OCI-M2 (cell line): ENCODE results near the gene PHF1.
"Not testable (repeated sequence)": the region's sequence is repeated elsewhere in the genome, so short reads cannot be mapped to it uniquely, and the experiment has no call there.

Experiments used
- DNase-seq: peaks from one replicate; lab custom pipeline; 2025; ENCODE audit not compliant: unreplicated experiment; lab: John Stamatoyannopoulos, UW

PHF1 gene

DNA sequence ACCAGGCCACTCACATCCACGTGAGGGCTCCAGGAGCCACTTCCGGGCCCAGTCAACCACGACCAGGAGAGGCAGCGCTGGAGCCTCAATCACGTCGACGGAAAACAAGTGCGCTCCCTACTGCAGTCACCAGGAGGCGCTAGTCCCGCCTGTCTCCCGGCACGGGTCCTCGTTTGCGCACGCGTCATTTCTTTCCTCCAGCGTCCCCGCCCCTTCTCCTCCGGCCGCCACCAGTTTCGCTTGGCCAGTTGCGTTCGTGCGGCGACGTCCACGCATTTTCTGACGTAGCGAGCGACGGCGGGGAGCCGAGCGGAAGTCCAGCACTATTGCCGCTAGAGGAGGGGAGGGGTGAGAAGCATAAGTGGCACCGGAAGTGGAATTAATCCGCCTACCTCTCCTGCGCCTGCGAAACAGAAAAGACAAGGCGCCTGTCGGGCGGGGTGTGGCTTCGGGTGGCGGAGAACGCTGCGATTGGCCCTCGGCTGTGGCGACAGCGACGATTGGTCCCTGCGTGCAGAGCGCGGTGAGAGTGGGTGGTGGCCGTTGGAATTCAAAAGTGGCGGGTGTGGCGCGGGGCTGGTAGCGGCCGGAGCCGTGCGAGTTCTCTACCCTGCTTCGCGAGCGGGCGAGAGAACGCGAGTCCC is 19.4 kb upstream of the PHF1 start, which contains the start of gene KIFC1:
TSS of gene KIFC1 (plus strand) at position 546 of the 644 bp plus-strand sequence. CDS start 163 bp downstream, outside the sequence.
- DNase-seq = peak; percentile 98

GRCh38 chr6:33391922-33392594 is 18.8 kb upstream of the PHF1 start:
- DNase-seq = no peak

GRCh38 chr6:33392595-33392948 is 18.2 kb upstream of the PHF1 start:
- DNase-seq = no peak

- no peak for DNase-seq
These were observed 17.8 kb upstream of the PHF1 start for GRCh38 chr6:33392979-33393378.

DNA sequence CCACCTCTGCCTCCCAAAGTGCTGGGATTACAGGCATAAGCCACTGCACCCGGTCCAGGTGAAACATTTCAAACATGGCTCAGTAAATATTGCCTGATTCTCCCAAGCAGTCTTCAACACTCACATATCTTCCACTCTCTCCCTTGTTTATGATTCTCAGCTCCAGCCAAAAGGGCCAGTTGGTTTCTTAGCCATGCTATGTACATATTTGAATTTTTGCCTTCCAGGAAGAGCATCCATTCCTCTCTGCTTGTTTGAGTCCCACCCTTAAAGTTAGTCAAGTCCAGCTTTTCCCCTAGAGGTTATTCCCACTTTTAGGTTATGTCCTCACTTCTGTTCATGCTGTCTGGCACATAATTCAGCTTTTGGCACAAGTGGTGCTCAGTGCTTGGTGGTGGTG is 13.3 kb upstream of the PHF1 start:
- no peak for DNase-seq

GRCh38 chr6:33398601-33399000 is 12.2 kb upstream of the PHF1 start:
- DNase-seq = not testable (repeated sequence)

DNA sequence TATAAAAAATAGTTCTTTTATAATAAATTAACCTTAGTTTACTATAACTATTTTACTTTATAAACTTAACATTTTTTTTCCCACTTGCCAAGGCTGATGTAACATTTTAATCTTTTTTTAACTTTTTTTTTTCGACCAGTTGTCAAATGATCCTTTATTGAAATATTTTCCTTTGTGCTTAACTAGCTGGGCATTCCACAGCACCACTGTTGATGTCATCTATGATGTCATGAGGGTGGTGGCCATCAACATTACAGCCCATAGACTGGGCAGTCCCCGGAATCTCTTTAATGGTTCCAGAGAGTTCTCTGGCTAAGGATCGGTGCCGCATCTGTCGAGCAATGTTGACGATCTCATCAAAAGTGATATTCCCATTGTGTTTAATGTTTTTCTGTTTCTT is 10.9 kb upstream of the PHF1 start:
- DNase-seq = not testable (repeated sequence)

DNA sequence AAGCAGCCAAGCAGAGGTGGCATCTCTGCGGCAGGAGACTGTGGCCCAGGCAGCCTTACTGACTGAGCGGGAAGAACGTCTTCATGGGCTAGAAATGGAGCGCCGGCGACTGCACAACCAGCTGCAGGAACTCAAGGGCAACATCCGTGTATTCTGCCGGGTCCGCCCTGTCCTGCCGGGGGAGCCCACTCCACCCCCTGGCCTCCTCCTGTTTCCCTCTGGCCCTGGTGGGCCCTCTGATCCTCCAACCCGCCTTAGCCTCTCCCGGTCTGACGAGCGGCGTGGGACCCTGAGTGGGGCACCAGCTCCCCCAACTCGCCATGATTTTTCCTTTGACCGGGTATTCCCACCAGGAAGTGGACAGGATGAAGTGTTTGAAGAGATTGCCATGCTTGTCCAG is 5.9 kb upstream of the PHF1 start:
- DNase-seq = no peak

GRCh38 chr6:33405386-33405940 is 5.4 kb upstream of the PHF1 start:
- no peak for DNase-seq

- no peak for DNase-seq
These were observed 4.7 kb upstream of the PHF1 start for GRCh38 chr6:33406126-33406525.

- DNase-seq = no peak
These were observed 3.6 kb upstream of the PHF1 start for GRCh38 chr6:33407132-33407718.

- DNase-seq = peak; percentile 92
These were observed 634 bp upstream of the PHF1 start for GRCh38 chr6:33410050-33410710.

GRCh38 chr6:33411632-33412005 is 805 bp downstream of the PHF1 start:
- no peak for DNase-seq

DNA sequence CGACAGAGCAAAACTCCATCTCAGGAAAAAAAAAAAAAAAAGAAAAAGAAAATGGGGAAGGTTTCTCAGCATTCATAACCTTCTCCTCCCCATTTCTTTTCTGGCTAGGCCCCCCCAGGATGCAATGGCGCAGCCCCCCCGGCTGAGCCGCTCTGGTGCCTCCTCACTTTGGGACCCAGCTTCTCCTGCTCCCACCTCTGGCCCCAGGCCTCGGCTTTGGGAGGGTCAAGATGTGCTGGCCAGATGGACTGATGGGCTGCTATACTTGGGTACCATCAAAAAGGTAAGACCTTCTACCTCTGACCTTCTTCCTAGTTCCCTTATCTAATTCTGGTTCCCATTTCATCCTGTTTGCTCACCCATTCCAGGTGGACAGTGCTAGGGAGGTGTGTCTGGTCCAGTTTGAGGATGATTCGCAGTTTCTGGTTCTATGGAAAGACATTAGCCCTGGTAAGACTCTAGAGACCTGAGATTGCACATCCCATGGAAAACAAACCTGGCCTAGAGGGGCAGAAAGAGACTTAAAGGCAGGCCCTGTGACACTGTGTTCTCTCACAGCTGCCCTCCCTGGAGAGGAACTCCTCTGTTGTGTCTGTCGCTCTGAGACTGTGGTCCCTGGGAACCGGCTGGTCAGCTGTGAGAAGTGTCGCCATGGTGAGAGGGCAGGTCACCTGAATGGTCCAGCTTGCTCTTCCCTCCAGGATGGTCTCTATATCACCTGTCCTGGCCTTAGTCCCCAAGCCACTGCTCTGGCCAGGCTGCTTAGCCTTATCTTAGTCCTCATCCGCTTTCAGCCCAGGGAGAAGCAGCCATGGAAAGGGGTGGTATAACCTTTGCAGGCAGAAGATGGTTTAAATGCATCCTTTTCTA is 1.6 kb downstream of the PHF1 start:
- DNase-seq = no peak

GRCh38 chr6:33413241-33414120 is 2.7 kb downstream of the PHF1 start:
- no peak for DNase-seq

DNA sequence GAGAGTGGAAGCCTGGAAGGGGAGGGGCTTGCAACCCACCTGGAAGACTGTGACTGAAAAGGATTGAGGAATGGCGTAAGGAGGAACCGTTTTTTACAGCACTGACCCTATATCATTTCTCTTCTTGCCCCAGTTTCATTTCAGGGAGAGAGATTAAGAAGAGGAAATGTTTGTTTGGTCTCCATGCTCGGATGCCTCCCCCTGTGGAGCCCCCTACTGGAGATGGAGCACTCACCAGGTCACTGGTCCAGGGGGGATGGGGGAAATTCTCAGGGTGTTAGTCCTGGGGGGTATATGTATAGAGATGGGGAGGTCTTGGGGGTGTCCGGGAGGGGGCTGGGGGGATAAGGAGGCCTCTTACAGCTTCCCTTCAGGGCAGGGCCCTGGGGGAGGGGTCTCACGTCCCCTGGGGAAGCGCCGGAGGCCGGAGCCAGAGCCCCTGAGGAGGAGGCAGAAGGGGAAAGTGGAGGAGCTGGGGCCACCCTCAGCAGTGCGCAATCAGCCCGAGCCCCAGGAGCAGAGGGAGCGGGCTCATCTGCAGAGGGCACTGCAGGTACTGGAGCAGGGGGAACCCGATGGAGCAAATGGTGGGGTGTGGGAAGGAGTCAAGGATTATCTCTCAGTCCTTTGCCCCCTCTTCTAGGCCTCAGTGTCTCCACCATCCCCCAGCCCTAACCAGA is 3.9 kb downstream of the PHF1 start:
- DNase-seq = no peak

GRCh38 chr6:33415831-33416230 is 5.0 kb downstream of the PHF1 start:
- no peak for DNase-seq

DNA sequence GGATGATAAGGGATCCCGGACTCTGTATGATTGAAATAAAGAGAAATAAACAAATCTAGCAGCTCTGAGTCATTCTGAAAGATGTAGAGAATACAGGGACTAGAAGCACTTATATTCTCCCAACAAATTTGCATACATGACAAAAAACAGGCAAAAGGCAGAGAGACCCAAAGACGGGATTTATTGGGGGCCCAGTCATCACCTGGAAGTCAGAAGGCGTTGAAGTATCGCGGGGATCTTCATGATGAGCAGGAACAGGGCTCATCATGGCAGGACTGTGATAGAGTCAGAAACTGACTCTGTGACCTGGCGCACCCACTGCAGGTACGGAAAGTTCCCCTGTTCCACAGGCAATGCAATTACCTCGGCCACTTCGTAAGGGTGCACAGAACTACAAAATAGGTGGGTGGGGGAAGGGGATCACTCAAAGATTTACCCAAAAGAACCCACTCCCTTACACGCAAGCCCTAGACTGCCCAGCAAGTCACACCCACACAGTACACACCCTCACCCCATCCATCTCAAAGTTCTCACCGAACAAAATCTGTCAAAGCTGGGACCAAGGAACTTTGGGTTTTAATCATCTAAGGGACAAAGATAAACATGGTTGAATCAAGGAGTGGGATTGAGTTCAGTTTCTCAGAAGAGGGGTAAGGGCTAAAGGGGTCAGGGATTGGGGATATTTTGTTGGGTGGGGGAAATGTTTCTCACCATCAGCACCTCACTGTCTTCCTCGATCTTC is 5.7 kb downstream of the PHF1 start:
- DNase-seq = no peak
